Measurements from ENCODE around the gene PDAP1. TPM values are rescaled to one million over a fixed set of nuclear protein-coding genes. Genes with fewer than 3 reads are reported as not detected.

PDAP1 gene
- total and polyA plus RNA-seq, 9 of the 15 experiments (the other 6 are each of a cell fraction or from before 2014, with no cell fraction given), result 10.2 to 315 (median 129) TPM

- TF ChIP-seq, protein P1, sequence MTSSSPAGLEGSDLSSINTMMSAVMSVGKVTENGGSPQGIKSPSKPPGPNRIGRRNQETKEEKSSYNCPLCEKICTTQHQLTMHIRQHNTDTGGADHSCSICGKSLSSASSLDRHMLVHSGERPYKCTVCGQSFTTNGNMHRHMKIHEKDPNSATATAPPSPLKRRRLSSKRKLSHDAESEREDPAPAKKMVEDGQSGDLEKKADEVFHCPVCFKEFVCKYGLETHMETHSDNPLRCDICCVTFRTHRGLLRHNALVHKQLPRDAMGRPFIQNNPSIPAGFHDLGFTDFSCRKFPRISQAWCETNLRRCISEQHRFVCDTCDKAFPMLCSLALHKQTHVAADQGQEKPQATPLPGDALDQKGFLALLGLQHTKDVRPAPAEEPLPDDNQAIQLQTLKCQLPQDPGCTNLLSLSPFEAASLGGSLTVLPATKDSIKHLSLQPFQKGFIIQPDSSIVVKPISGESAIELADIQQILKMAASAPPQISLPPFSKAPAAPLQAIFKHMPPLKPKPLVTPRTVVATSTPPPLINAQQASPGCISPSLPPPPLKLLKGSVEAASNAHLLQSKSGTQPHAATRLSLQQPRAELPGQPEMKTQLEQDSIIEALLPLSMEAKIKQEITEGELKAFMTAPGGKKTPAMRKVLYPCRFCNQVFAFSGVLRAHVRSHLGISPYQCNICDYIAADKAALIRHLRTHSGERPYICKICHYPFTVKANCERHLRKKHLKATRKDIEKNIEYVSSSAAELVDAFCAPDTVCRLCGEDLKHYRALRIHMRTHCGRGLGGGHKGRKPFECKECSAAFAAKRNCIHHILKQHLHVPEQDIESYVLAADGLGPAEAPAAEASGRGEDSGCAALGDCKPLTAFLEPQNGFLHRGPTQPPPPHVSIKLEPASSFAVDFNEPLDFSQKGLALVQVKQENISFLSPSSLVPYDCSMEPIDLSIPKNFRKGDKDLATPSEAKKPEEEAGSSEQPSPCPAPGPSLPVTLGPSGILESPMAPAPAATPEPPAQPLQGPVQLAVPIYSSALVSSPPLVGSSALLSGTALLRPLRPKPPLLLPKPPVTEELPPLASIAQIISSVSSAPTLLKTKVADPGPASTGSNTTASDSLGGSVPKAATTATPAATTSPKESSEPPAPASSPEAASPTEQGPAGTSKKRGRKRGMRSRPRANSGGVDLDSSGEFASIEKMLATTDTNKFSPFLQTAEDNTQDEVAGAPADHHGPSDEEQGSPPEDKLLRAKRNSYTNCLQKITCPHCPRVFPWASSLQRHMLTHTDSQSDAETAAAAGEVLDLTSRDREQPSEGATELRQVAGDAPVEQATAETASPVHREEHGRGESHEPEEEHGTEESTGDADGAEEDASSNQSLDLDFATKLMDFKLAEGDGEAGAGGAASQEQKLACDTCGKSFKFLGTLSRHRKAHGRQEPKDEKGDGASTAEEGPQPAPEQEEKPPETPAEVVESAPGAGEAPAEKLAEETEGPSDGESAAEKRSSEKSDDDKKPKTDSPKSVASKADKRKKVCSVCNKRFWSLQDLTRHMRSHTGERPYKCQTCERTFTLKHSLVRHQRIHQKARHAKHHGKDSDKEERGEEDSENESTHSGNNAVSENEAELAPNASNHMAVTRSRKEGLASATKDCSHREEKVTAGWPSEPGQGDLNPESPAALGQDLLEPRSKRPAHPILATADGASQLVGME (CRISPR knock-in tag; IDR thresholded peaks at IDR 0.05), result no peak
- TF ChIP-seq FOS (IDR thresholded peaks at IDR 0.05; ENCODE audit: extremely low read depth, insufficient read length) (no peak), XRCC3 (IDR thresholded peaks at IDR 0.05) (no peak), GABPA (tag; conservative IDR thresholded peaks at IDR 0.05; ENCODE audit: low read depth) (no peak), ZBTB5 (IDR thresholded peaks at IDR 0.05) (0 out of 2 replicates have a peak, but pooled peaks have one; percentile 59), PRMT5 (CRISPR knock-in tag; IDR thresholded peaks at IDR 0.05) (no peak), ETV1 (tag; conservative IDR thresholded peaks at IDR 0.05; ENCODE audit: low read depth) (0 out of 2 replicates have a peak, but pooled peaks have one; percentile 35), RCOR1 (IDR thresholded peaks at IDR 0.05; ENCODE audit: borderline replicate concordance in 1 of 2, low read depth in 2 of 2, low read length in 2 of 2) (peak; percentile 48 to 95; a peak in 3 of 4 replicates), ZNF263 (CRISPR knock-in tag; IDR thresholded peaks at IDR 0.05; ENCODE audit: borderline replicate concordance) (no peak), CBX3 (IDR thresholded peaks at IDR 0.05; ENCODE audit: borderline replicate concordance in 1 of 2, low read length in 2 of 2) (no peak), ASH1L (IDR thresholded peaks at IDR 0.05; ENCODE audit: borderline replicate concordance, low read depth, partially characterized antibody) (no peak), POLR3G (IDR thresholded peaks at IDR 0.05; ENCODE audit: extremely low read depth, insufficient read length, insufficient replicate concordance) (no peak)
- TF ChIP-seq, protein P2, sequence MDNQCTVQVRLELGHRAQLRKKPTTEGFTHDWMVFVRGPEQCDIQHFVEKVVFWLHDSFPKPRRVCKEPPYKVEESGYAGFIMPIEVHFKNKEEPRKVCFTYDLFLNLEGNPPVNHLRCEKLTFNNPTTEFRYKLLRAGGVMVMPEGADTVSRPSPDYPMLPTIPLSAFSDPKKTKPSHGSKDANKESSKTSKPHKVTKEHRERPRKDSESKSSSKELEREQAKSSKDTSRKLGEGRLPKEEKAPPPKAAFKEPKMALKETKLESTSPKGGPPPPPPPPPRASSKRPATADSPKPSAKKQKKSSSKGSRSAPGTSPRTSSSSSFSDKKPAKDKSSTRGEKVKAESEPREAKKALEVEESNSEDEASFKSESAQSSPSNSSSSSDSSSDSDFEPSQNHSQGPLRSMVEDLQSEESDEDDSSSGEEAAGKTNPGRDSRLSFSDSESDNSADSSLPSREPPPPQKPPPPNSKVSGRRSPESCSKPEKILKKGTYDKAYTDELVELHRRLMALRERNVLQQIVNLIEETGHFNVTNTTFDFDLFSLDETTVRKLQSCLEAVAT (IDR thresholded peaks at IDR 0.05), result peak in 1 of 2 experiments; percentile 71; a peak in 2 of 4 replicates
- TF ChIP-seq, protein P3, sequence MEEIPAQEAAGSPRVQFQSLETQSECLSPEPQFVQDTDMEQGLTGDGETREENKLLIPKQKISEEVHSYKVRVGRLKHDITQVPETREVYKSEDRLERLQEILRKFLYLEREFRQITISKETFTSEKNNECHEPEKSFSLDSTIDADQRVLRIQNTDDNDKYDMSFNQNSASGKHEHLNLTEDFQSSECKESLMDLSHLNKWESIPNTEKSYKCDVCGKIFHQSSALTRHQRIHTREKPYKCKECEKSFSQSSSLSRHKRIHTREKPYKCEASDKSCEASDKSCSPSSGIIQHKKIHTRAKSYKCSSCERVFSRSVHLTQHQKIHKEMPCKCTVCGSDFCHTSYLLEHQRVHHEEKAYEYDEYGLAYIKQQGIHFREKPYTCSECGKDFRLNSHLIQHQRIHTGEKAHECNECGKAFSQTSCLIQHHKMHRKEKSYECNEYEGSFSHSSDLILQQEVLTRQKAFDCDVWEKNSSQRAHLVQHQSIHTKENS (CRISPR knock-in tag; IDR thresholded peaks at IDR 0.05), result no peak
Observed at GRCh38 chr7:99369767-99370391, 38.5 kb downstream of the PDAP1 start (continued).

Data from K562 (cell line).